IPS DF 4.7 (cell line): ENCODE results near the gene UBE2C.
A peak's percentile ranks its signal among the peaks of the same experiment; 100 is the strongest.
"Not testable (repeated sequence)": the region's sequence is repeated elsewhere in the genome, so short reads cannot be mapped to it uniquely, and the experiment has no call there.

Experiments used
- DNase-seq: peaks from one replicate; pipeline ENCODE4 v3.0.0-alpha.2; 2013; ENCODE audit warnings: low spot score; ENCODE audit errors: extremely low read depth

Gene UBE2C

GRCh38 chr20:45797955-45798354 lies 14.5 kb upstream of the UBE2C start:
- DNase-seq: not testable (repeated sequence)

GRCh38 chr20:45798935-45799642 lies 13.4 kb upstream of the UBE2C start:
- DNase-seq: peak; percentile 46

DNA sequence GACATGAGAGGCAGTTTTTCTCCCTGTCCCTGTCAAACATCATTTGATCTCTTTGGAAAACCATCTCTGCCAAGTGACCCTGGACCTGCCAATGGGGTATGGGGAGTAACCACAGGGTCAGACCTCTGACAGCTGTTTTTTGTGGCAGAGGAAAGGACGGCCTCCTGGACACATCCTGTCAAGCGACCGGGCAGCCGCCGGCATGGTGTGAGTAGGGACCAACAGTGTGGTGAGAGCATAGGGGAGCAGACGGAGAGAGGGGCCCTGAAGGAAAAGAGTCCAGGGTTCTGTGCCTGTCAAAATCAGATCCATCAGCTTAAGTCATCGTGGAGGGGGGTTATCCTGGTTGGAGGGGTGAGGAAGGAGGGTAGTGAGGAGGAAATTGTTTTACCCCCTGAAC lies 10.6 kb upstream of the UBE2C start:
- no peak for DNase-seq

- no peak for DNase-seq
Observed at GRCh38 chr20:45810191-45810970, 2.1 kb upstream of the UBE2C start.

GRCh38 chr20:45813006-45813340 lies 529 bp downstream of the UBE2C start:
- DNase-seq: no peak

- no peak for DNase-seq
Observed at GRCh38 chr20:45813489-45813888, 1.0 kb downstream of the UBE2C start.

- no peak for DNase-seq
Observed at GRCh38 chr20:45814314-45814713, 1.9 kb downstream of the UBE2C start.

DNA sequence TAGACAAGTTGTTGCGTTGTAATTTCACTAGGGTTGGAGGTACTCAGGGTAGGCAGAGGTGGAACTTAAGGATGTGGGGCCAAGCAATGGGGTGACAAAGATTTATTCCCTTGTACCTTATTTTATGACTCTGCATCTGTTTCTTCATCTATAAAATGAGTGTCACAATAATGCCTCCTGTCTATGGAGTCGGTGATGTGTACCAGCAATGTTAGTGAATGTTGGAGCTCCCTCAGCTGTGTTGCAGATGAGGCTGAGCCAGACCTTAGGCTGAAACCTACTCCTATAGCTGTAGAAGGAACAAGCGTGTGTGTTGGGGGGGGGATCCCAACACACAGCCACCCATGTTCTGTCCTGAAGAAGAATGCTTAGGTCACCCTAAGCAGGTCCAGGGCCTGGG lies 4.5 kb downstream of the UBE2C start:
- no peak for DNase-seq

- DNase-seq: no peak
Observed at GRCh38 chr20:45817376-45818194, 5.1 kb downstream of the UBE2C start.

- DNase-seq: no peak
Observed at GRCh38 chr20:45818239-45818638, 5.8 kb downstream of the UBE2C start.

- no peak for DNase-seq
Observed at GRCh38 chr20:45819466-45819865, 7.0 kb downstream of the UBE2C start.

- no peak for DNase-seq
Observed at GRCh38 chr20:45821947-45822346, 9.5 kb downstream of the UBE2C start.

DNA sequence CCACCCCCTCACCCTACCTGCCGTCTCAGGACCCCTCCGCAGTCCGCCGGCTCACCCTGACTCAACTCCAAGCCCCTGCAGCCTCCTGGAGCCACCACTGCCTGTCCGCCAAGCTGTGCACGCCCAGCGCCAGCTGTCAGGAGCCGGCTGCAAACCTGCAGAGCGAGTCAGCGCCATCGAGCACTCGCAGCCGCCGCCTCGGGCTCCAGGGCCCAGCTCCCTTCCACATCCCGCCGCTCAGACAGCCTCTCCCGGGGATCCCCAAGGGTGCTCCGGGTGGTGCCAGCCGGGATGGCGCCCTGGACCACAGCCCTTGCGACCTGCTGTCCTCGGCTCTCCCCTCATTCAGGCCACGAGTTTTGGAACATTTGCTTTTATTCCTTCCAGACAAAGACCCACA lies 10.4 kb downstream of the UBE2C start:
- no peak for DNase-seq

- DNase-seq: peak; percentile 62
Observed at GRCh38 chr20:45823949-45824835, 11.7 kb downstream of the UBE2C start.

- no peak for DNase-seq
Observed at GRCh38 chr20:45826381-45827019, 14.1 kb downstream of the UBE2C start.

DNA sequence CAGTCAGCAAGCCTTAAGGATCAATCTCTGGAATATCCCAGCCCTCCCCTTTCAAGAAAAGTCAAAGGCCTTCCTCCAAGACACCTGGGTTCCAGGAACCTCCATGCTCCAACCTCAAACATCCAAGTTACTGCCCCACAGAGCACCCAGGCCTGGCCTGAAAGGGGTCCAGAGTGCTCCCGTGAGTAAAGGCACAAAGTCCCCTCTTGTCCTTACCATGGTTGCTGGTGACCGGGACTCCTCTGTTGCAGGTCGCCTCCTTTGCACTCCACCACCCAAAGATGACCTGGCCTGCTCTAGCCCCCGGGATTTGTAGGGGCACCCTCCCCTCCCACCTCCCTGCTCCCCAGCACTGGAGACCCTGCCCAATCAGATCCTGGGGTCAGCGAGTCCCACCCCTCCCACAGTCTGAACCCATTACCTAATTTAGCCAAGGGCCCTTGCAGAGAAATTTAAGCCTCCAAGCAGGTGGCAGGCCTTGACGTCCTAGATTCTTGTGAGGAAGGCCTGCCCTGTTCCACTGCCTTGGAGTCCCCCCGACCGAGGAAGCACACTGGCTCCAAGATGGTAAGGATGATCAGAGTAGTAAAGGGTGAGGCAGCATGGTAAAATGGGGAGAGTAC lies 14.7 kb downstream of the UBE2C start, which contains the start of gene TNNC2:
Gene TNNC2 (minus strand): TSS at position 283 of the 623 bp plus-strand sequence. CDS start 64 bp downstream, at position 219.
- no peak for DNase-seq

DNA sequence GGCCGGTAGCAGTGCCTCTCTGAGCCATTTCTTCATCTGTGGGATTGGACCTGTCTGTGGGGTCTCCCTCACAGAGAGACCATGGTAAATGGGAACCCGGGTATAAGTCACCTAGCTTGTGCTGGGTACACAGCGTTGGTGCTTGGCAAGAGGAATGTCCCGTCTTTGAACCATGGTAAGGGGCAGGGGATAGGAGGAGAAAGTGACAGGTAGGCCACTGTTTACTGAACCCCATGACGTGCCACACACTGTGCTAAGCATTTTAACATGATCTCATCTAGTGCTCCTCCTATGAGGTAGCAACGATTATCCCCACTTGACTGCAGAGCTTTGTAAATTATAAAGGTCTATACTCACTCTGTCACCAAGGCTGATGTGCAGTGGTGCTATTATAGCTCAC lies 15.3 kb downstream of the UBE2C start:
- DNase-seq: no peak

DNA sequence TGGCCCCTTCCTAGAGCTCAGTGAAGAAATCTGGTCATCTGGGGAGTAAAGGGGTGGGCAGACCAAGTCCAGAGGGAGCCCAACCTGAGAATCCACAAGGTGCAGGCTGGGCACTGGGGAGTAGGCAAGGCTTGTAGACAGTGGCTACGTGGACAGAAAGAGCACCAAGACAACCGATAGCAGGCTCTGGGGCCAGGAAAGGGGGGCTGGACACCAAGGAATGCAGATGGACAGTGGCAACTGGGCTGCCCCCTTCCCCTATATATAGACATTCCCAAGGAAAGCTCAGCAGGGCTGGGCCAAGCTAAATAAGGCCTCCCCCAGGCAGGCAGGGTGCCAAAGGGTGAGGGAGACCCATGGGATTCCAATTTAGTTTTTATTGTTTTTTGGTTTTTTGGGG lies 16.1 kb downstream of the UBE2C start:
- DNase-seq: no peak

GRCh38 chr20:45829673-45830106 lies 17.2 kb downstream of the UBE2C start:
- DNase-seq: not testable (repeated sequence)

DNA sequence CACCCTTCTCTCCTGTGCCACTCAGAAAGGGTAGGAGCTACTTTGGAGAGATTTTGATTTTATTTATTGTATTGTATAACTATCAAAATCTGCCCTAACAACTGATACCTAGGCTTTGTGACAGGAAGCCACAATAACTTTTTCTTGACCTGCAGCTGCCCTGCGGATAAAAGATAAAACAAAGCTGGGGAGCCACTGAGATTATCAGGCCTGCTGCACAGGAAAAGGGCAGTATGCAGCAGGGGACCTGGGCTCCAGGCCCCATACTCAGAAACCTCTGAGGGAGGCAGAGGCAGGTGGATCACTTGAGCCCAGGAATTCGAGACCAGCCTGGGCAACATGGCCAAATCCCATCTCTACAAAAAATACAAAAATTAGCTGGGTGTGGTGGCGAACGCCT lies 20.2 kb downstream of the UBE2C start:
- DNase-seq: no peak
